Suprapubic skin (tissue), 3 donors: ENCODE data around the gene EEPD1.

Source experiments
- CTCF ChIP-seq, 2 donors: fragments of 200-600 bp in 1 of 2; fragments of 450-650 bp in 1 of 2; sonication (generic) in 1 of 2; IDR thresholded peaks; one replicate each; pipeline ENCODE4 v1.5.1; 2016 to 2019; ENCODE audit warnings: antibody characterized with exemption in 2 of 2, mild to moderate bottlenecking in 1 of 2, moderate library complexity in 1 of 2
- EP300 ChIP-seq: sonication (generic); formaldehyde crosslinking; IDR thresholded peaks from one replicate; pipeline ENCODE4 v1.6.1; 2017; ENCODE audit warnings: antibody characterized with exemption

GRCh38 chr7:36283711-36284130, 130.7 kb downstream of the EEPD1 start:
- TF ChIP-seq EP300 = no peak
- TF ChIP-seq CTCF (IDR thresholded peaks at IDR 0.05) = no peak
